ENCODE measurements around the gene PARK7.
A peak's percentile ranks its signal among the peaks of the same experiment; 100 is the strongest.
"Not testable (repeated sequence)": the region's sequence is repeated elsewhere in the genome, so short reads cannot be mapped to it uniquely, and the experiment has no call there.

The PARK7 gene

DNA sequence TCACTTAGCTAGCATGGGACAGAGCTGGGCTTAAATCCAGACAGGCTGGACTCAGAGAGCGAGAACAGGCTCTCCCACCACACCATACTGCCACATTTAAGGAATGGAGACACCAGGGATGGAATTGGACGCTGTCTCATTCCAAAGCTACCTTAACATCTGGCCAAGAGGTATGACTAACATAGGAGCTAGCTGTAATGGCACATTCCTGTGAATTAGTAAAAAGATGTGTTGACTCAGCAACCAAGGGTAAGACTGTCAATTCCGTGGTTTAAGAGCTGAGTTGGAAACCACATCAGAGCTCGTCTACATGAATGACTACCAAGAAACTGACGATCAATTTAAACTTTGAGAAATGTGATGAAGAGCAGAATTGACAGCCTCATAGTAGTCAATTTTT is 12.6 kb upstream of the PARK7 start:
- no peak for DNase-seq

DNA sequence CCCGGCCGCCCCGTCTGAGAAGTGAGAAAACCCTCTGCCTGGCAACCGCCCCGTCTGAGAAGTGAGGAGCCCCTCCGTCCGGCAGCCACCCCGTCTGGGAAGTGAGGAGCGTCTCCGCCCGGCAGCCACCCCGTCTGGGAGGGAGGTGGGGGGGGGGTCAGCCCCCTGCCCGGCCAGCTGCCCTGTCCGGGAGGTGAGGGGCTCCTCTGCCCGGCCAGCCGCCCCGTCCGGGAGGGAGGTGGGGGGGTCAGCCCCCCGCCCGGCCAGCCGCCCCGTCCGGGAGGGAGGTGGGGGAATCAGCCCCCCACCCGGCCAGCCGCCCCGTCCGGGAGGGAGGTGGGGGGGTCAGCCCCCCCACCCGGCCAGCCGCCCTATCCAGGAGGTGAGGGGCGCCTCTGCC is 8.7 kb upstream of the PARK7 start:
- DNase-seq, result not testable (repeated sequence)

DNA sequence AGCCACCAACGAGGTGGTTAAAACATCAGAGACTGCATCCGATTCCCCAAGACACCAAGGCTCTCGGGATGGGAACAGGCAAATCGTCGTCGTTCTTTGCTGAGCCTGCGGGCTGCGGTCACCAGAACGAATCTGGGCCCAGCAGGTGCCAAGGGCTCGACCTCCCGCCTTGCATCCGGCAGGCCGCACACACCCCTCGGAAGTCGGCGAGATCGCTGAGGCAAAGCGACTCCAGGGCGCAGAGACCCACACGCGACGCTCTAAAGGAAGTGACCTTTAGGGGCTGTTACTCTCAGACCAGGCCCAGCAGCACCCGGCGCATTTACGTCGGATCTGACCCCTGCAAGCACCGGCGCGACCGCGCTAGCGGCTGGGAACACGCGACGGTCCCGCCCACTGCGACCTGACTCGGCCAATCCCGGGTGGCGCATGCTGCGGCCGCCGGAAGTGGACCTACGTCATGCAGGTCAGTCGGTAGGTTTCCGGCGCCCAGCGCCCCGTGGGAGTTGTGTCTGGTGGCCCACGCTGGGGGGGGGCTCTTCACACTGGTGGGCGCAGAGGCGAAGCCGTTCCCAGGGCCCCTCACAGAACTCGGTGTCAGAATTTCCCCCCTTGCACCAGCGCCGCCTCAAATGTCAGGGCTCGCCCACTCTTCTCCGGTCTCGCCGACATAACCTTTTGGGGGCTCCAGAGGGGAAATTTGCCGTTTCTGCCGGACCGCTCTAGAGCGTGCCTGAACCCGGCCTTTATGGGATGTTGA is 7.5 kb upstream of the PARK7 start:
- DNase-seq, result peak; percentile 75 to 83

DNA sequence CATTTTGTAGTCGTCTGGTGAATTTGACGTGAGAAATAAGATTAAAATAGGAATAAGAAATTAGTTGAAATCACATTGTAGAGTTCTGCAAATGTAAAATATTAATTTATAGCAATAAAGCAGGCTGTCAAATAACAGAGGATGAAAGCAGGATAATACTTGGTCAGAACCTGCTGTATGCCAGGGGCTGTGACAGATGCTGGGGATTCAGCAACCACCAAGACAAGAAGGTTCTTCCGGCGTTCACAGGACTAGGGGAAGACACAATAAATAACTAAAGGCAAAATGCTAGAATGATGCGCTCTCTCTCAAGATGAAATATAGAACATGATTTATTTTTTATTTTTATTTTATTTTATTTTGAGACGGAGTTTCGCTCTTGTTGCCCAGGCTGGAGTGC is 6.8 kb upstream of the PARK7 start:
- no peak for DNase-seq

- DNase-seq, result no peak
These were observed 5.1 kb upstream of the PARK7 start for GRCh38 chr1:7956218-7957032.

- DNase-seq, result no peak
These were observed 1.3 kb upstream of the PARK7 start for GRCh38 chr1:7960165-7960564.

DNA sequence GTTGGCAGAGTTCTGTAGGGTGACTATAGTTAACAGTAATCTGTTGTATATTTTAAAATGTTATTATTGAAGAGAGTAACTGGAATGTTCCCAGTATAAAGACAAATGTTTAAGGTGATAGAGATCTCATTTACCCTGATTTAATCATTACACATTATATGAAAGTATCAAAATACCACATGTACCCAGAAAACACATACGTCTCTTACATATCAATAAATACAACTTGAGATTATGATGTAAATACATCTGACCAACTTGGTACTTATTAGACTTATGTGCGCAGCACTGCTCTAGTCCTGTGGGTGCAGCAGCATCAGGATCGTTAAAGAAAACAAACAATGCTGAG is 670 bp upstream of the PARK7 start:
- no peak for DNase-seq

GRCh38 chr1:7962014-7962335 is 464 bp downstream of the PARK7 start:
- DNase-seq, result no peak

DNA sequence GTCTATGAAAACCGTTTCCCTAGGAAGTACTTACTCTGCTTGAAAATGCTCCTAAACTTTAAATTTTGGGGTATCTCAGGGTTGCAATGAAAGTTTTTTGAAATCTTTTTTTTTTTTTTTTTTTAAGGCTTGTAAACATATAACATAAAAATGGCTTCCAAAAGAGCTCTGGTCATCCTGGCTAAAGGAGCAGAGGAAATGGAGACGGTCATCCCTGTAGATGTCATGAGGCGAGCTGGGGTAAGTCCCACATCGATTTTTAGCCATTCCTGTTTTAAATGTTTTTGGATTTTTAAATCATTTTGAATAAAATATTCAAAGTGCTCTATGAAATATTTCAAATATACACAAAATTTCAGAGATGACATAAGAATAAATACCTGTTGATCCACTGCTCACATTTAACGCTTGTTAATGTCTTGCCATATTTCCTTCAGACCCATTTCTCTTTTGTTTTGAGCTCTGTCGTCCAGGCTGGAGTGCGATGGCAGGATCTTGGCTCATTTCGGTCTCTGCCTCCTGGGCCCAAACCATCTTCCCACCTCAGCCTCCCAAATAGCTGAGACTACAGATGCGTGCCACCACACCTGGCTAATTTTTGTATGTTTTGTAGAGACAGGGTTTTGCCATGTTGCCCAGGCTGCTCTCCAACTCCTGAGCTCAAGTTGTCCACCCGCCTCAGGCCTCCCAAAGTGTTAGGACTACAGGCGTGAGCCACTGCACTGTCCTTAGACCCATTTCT is 1.3 kb downstream of the PARK7 start:
- DNase-seq, result no peak

- not testable (repeated sequence) for DNase-seq
These were observed 1.8 kb downstream of the PARK7 start for GRCh38 chr1:7963378-7963730.

GRCh38 chr1:7963841-7964240 is 2.3 kb downstream of the PARK7 start:
- DNase-seq, result not testable (repeated sequence)

GRCh38 chr1:7964476-7964875 is 3.0 kb downstream of the PARK7 start:
- no peak for DNase-seq

DNA sequence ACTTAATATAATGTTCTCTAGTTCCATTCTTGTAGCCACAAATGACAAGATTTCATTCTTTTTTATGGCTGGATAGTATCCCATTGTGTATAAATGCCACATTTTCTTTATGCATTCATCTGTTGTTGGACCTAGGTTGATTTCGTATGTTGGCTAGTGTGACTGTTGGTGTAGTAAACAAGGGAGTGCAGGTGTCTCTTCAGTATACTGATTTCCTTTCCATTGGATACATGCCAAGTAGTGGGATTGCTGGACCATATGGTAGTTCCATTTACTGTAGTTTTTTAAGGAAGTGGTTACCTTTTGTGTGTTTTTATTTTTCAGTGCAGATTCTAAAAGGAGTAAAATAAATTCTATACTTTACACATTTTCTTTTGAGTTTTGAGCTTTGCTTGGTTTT is 5.7 kb downstream of the PARK7 start:
- DNase-seq, result no peak

DNA sequence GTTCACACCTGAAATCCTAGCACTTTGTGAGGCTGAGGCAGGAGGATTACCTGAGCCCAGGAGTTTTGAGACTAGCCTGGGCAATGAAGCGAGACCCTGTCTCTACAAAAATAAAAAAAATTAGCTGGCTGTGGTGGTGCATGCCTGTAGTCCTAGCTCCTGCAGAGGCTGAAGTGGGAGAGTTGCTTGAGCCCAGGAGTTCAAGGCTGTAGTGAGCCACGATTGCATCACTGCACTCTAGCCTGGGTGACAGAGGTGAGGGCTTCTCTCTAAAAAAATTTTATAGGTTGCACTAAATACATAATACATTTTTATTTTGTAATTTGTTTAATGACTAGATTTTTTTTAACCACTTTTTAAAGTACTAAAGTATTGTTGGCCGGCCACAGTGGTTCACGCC is 6.1 kb downstream of the PARK7 start:
- no peak for DNase-seq

GRCh38 chr1:7970246-7970645 is 8.7 kb downstream of the PARK7 start:
- DNase-seq, result no peak

DNA sequence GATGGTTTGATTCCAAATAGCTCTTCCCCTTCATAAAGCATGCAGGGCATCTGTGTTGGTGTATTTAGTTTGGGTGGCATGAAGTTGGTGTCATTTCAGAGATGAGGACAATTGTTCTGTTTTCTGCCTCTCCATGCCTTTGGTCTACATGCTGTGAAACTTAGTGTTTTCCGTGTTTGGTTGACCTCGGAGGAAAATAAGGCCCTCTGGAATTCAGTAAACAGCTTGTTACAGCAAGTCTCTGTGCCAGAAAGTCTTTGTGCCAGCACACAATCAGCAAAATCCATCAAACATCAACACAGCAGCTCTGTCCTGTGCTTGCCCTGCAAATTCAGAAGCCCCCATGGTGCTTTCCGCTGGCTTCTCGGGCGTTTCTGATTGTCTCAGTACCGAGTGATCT is 9.5 kb downstream of the PARK7 start:
- no peak for DNase-seq

DNA sequence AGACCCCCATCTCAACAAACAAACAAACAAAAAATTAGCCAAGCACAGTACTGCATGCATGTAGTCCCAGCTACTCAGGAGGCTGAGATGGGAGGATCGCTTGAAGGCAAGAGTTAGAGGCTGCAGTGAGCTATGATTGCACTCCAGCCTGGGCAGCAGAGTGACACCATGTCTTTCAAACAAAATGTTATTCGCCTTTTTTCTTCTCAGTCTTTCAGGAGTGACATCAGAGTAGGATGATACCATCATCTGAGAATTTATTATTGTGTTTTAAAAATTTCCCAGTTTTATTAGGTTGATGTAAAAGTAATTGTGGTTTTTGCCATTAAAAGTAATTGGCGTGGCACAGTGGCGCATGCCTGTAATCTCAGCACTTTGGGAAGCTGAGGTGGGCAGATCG is 10.8 kb downstream of the PARK7 start:
- no peak for DNase-seq

DNA sequence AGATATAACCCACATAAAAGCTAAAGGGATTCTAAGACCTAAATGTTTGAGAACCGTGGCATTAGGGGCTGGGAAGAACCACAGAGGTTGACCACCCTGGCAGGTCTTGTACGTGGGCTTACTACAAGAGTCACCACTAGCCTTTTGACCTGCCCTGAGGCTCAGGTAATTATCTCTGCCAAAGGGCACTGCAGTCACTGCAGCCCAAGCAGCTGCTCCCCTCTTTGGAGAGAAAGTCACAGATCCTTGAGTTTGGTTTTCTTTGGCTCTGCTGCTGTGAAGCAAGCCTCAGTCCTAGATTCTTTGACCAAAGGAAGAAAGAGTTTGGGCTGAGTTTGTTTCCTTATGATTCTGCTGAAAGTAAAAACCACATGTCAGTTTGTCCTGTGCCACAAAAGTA is 11.6 kb downstream of the PARK7 start:
- DNase-seq, result no peak

DNA sequence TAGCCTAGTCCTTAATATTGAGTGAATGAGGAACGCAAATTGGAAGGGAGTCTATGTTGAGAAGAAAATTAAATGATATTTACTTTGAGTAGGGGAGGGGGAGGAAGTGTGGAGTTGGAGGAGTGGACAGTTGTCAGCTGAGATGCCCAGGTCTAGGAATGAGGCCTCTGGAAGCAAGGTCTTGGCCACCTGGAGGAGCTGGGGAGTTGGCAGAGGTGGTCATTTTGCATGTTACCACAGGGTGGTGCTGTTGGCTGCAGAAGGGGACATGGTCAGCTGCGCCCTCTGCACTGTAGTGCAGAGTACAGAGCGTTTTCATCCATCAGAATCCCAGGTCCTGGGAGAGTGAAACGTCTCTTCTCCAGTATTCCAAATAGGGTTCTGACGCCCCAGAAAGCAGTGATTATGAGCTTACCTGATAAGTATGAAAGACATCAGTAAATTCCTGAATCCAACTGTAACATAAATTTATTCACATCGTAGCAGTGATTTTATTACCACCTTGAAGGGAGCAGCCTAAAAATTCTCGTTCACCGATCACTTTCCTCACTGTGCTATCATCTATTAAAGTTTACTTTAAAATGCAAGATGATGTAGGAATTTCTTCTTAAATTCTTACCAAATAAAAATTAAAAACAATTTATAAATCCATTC is 13.8 kb downstream of the PARK7 start:
- DNase-seq, result peak; percentile 21 to 39

DNA sequence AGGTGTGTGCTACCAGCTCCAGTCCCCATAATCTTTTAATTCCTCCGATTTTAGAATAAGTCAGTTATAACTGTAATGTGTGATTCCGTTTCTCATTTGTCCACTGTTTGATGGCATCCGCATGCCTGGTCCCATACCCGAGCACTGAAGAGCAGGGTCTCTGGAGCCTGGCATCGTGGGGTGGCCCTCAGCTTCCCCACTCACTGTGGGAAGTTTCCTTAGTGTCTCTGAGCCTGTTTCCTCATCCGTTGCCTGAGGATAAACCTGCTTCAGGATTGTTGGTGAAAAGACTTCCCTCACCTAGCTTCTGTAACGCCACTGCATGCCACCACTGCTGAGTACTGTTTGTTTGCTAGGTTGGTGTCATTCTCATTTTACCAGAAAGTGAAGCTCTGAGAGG is 19.5 kb downstream of the PARK7 start:
- no peak for DNase-seq

- DNase-seq, result no peak
These were observed 21.7 kb downstream of the PARK7 start for GRCh38 chr1:7983086-7983778.

DNA sequence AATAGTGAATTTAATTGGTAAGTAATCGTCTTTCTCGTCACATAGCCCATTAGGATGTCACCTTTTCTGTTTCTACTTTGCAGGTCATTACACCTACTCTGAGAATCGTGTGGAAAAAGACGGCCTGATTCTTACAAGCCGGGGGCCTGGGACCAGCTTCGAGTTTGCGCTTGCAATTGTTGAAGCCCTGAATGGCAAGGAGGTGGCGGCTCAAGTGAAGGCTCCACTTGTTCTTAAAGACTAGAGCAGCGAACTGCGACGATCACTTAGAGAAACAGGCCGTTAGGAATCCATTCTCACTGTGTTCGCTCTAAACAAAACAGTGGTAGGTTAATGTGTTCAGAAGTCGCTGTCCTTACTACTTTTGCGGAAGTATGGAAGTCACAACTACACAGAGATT is 23.3 kb downstream of the PARK7 start:
- no peak for DNase-seq

Data from stimulated activated CD4-positive, alpha-beta T cell treated with anti-CD3 and anti-CD28 coated beads, Interleukin-2, amount 100 ng/mL, for 48 hours (primary cell).